IMR-90 (cell line): Measurements from ENCODE around the gene RALGAPA2. TPM values are rescaled to one million over a fixed set of nuclear protein-coding genes. Genes with fewer than 3 reads are reported as not detected.

Source experiments
- ATAC-seq: fragments of 200-7000 bp; cut with Tn5 transposase; 2 replicates; pipeline ENCODE4 v1.9.1; 2020; ENCODE audit warnings: low read depth, mild to moderate bottlenecking, moderate library complexity
- BruUV-seq: library from RNA; stranded (reverse); fragments of 400-500 nt; replicated peaks from 2 replicates; lab custom pipeline; 2021; lab: Mats Ljungman, UMichigan
- CTCF ChIA-PET: fragments of 300-600 bp; formaldehyde crosslinking; extraction: SDS; loops from one replicate; lab custom pipeline; 2021; ENCODE audit warnings: antibody characterized with exemption; lab: Yijun Ruan, JAX
- POLR2A ChIA-PET: fragments of 300-600 bp; sonication (Branson Sonifier 250); formaldehyde crosslinking; loops from one replicate; lab custom pipeline; 2022; ENCODE audit warnings: antibody characterized with exemption; ENCODE audit not compliant: unreplicated experiment; lab: Charles Lee
- DNase-seq: peaks from one replicate; pipeline ENCODE4 v3.0.0; 2013
- H2AFZ ChIP-seq: replicated peaks from 2 replicates; pipeline ENCODE3; 2013; ENCODE audit warnings: low read length, mild to moderate bottlenecking; ENCODE audit not compliant: poor library complexity
- H2AK5ac ChIP-seq: 2 replicates; pipeline ENCODE4 v1.6.1; 2013; ENCODE audit warnings: low read depth, low read length, inconsistent platforms
- H2AK9ac ChIP-seq: replicated peaks from 2 replicates; pipeline ENCODE3; 2013; ENCODE audit warnings: mild to moderate bottlenecking, low read depth, low read length, moderate library complexity; ENCODE audit not compliant: poor library complexity
- H2BK120ac ChIP-seq: 2 replicates; pipeline ENCODE4 v1.6.1; 2013; ENCODE audit warnings: low read depth, low read length, inconsistent platforms
- H2BK15ac ChIP-seq: 3 replicates; pipeline ENCODE4 v1.6.1; 2013; ENCODE audit warnings: low read depth, low read length, inconsistent platforms
- H2BK20ac ChIP-seq: 2 replicates; pipeline ENCODE4 v1.6.1; 2013; ENCODE audit warnings: low read depth, mild to moderate bottlenecking, inconsistent platforms, low read length, moderate library complexity
- H2BK5ac ChIP-seq: 2 replicates; pipeline ENCODE4 v1.6.1; 2013; ENCODE audit warnings: mild to moderate bottlenecking, low read depth, low read length, inconsistent platforms; ENCODE audit not compliant: poor library complexity, severe bottlenecking
- H3K14ac ChIP-seq: replicated peaks from 2 replicates; pipeline ENCODE4 v1.6.1; 2013; ENCODE audit warnings: low read depth, low read length, inconsistent platforms
- H3K18ac ChIP-seq: 2 replicates; pipeline ENCODE4 v1.6.1; 2013; ENCODE audit warnings: low read depth, low read length, control low read depth
- H3K23ac ChIP-seq: 2 replicates; pipeline ENCODE4 v1.6.1; 2013; ENCODE audit warnings: low read depth, low read length, inconsistent platforms
- H3K27ac ChIP-seq: 2 replicates; pipeline ENCODE4 v1.5.1; 2013; ENCODE audit warnings: mild to moderate bottlenecking, control low read depth, low read length; ENCODE audit not compliant: insufficient read depth
- H3K27me3 ChIP-seq: 2 replicates; pipeline ENCODE4 v1.6.1; 2013; ENCODE audit warnings: low read length; ENCODE audit not compliant: control insufficient read depth, insufficient read depth
- H3K36me3 ChIP-seq: 2 replicates; pipeline ENCODE4 v1.6.1; 2013; ENCODE audit warnings: low read length, mixed read lengths; ENCODE audit not compliant: control insufficient read depth, insufficient read depth
- H3K4ac ChIP-seq: 2 replicates; pipeline ENCODE4 v1.6.1; 2013; ENCODE audit warnings: low read depth, low read length, inconsistent platforms
- H3K4me1 ChIP-seq: 2 replicates; pipeline ENCODE4 v1.6.1; 2013; ENCODE audit warnings: low read length, mixed read lengths; ENCODE audit not compliant: control insufficient read depth, insufficient read depth
- H3K4me2 ChIP-seq: 2 replicates; pipeline ENCODE4 v1.6.1; 2013; ENCODE audit warnings: low read depth, mild to moderate bottlenecking, control low read depth, low read length, moderate library complexity
- H3K4me3 ChIP-seq: 2 replicates; pipeline ENCODE4 v1.5.1; 2013; ENCODE audit warnings: low read depth, mild to moderate bottlenecking, control low read depth, low read length, moderate library complexity; ENCODE audit not compliant: insufficient read depth
- H3K56ac ChIP-seq: 2 replicates; pipeline ENCODE4 v1.6.1; 2013; ENCODE audit warnings: low read length, inconsistent platforms; ENCODE audit not compliant: insufficient read depth; ENCODE audit errors: extremely low read depth
- H3K79me1 ChIP-seq, 2 experiments: 2 replicates each; pipeline ENCODE4 v1.6.1; 2013; ENCODE audit warnings: low read length in 2 of 2, inconsistent platforms in 1 of 2, low read depth in 1 of 2
- H3K9ac ChIP-seq: 2 replicates; pipeline ENCODE4 v1.6.1; 2013; ENCODE audit warnings: low read depth, low read length, control low read depth
- H3K9me1 ChIP-seq: 2 replicates; pipeline ENCODE4 v1.6.1; 2013; ENCODE audit warnings: low read length, inconsistent platforms; ENCODE audit not compliant: insufficient read depth
- H3K9me3 ChIP-seq: 2 replicates; pipeline ENCODE4 v1.6.1; 2013; ENCODE audit warnings: low read length; ENCODE audit not compliant: control insufficient read depth, insufficient read depth
- H4K20me1 ChIP-seq: 2 replicates; pipeline ENCODE4 v1.6.1; 2013; ENCODE audit warnings: low read length, inconsistent platforms; ENCODE audit not compliant: insufficient read depth
- H4K5ac ChIP-seq: 2 replicates; pipeline ENCODE4 v1.6.1; 2013; ENCODE audit warnings: mild to moderate bottlenecking, low read depth, low read length, control low read depth
- H4K8ac ChIP-seq, 2 experiments: 2 replicates each; pipeline ENCODE4 v1.6.1; 2013; ENCODE audit warnings: low read depth in 2 of 2, low read length in 2 of 2, control low read depth in 1 of 2, inconsistent platforms in 1 of 2
- H4K91ac ChIP-seq: 2 replicates; pipeline ENCODE4 v1.6.1; 2013; ENCODE audit warnings: low read depth, low read length, inconsistent platforms; ENCODE audit not compliant: insufficient read depth
- CEBPB ChIP-seq: IDR thresholded peaks from 2 replicates; pipeline ENCODE4 v1.6.1; 2012; ENCODE audit warnings: low read depth, low read length, improper control_type of control experiment
- RAD21 ChIP-seq: IDR thresholded peaks from 2 replicates; pipeline ENCODE4 v1.6.1; 2012; ENCODE audit warnings: low read length, improper control_type of control experiment
- WGBS, 2 experiments: methylation state at CpG; one replicate each; pipeline versions ENCODE4 v1.1.5 to v1.1.7; 2013; ENCODE audit warnings: missing lambda C conversion rate in 2 of 2; ENCODE audit not compliant: insufficient read length in 1 of 2; ENCODE audit errors: extremely low coverage in 2 of 2; 5-methylcytosine and 5-hydroxymethylcytosine counted together
- dilution Hi-C: fragments of 300-500 bp; cut with HindIII; formaldehyde crosslinking; loops from one replicate; pipeline ENCODE4 v1.14.3; 2018; ENCODE audit warnings: low sequenced_read_pairs; ENCODE audit not compliant: unreplicated experiment
- in situ Hi-C: fragments of 300-500 bp; cut with MboI; formaldehyde crosslinking; loops from 3 replicates; pipeline ENCODE4 v1.14.3; 2019; ENCODE audit warnings: low sequenced_read_pairs, inconsistent platforms, mixed read lengths
- intact Hi-C: fragments of 100-400 bp; cut with micrococcal nuclease; formaldehyde crosslinking; loops from 2 replicates; pipeline ENCODE4 v1.10.0; 2022
- polyA plus RNA-seq, 3 experiments: library from polyadenylated mRNA; depleted of rRNA; stranded (reverse); fragments of >200 nt; gene quantifications; 2 replicates each; pipeline ENCODE4 v1.2.3, GENCODE V29; 2012; ENCODE audit warnings: low replicate concordance in 1 of 3
- total RNA-seq: library from RNA; depleted of rRNA; stranded (reverse); fragments of >200 nt; gene quantifications from 2 replicates; pipeline ENCODE4 v1.2.3, GENCODE V29; 2012

Gene RALGAPA2
- total and polyA plus RNA-seq, 2 of the 4 experiments (the other 2 are of a cell fraction): 1.3 to 3.9 TPM

DNA sequence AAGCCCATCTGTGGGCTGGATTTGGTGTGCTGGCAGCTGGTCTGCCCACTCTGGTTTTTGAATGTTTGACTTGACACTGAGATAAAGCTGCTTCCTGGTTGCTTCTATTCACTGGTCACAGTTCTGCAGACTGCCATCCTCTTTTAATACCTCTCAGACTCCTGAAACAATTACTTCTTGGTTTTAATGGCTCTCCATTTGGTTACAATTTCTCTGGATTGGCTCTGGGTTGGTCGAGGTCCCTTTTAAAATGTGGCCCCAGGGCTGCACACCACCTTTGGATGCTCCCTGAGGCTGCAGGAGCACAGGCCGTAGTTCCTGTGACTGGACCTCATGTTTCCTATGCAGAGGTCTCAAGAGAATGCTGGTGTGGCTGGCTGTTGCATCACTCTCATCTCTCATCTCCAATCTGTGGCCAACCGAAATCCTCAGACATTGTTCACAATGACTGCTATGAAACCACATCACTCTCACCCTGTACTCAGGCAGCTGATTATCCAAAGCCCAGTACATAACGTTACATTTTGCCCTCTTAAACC lies 246.0 kb downstream of the RALGAPA2 start:
- Histone ChIP-seq H3K4me2 (no peak overlapping the region), H3K23ac (no peak overlapping the region), H3K56ac (no peak overlapping the region), H4K5ac (no peak overlapping the region), H3K4ac (peak overlapping the region; percentile 8; the same call in 1 of the 2 replicates), H3K9ac (no peak overlapping the region), H3K9me1 (0 out of 2 replicates have a peak, but pooled peaks cover 6% of the 10 kb centered on the region), H4K91ac (no peak overlapping the region), H3K36me3 (no peaks in the 10 kb centered on the region), H2BK20ac (peak overlapping the region; percentile 30; the same call in 1 of the 2 replicates), H3K4me1 (peaks cover 5% of the 10 kb centered on the region), H2BK120ac (no peak overlapping the region; the same call in 1 of the 2 replicates), H2AFZ (peak overlapping the region; percentile 47), H2BK5ac (no peak overlapping the region), H3K27ac (no peak overlapping the region), H2AK5ac (no peak overlapping the region), H2BK15ac (no peak overlapping the region), H3K14ac (0 out of 2 replicates have a peak overlapping the region, but pooled peaks have one; percentile 23), H2AK9ac (no peak overlapping the region), H3K9me3 (no peaks in the 10 kb centered on the region), H4K20me1 (no peaks in the 10 kb centered on the region), H3K18ac (no peak overlapping the region), H3K27me3 (no peaks in the 10 kb centered on the region), H3K4me3 (no peak overlapping the region), H4K8ac (peak overlapping the region in 1 of 2 experiments; percentile 48; a peak in 2 of 4 replicates), H3K79me1 (no peaks in the 10 kb centered on the region)
- POLR2A ChIA-PET: no interaction called here
- no TSS peak for BruUV-seq
- CTCF ChIA-PET: interaction anchor here (0.6 kb wide), 1 partner anchor 96 kb away, joined by 3 read pairs; no protein-coding TSS in a partner anchor
- dilution Hi-C loops (no loop called here), in situ Hi-C loops (no loop called here), intact Hi-C loops (no loop called here)
- 17% methylated on average over 2 of the region's 4 CpGs; no CpG with 5 or more reads in 1 of the 2 experiments for WGBS, 2 experiments
- ATAC-seq: peak; percentile 87
- DNase-seq: peak; percentile 85
- no peak for TF ChIP-seq RAD21
- TF ChIP-seq CEBPB: peak; percentile 95
